Measurements from ENCODE around the gene MISP. TPM values are rescaled to one million over a fixed set of nuclear protein-coding genes. Genes with fewer than 3 reads are reported as not detected.

Gene MISP
- total and polyA plus RNA-seq, 2 of the 8 experiments (the other 6 are each of a cell fraction or from before 2014, with no cell fraction given): 0.43 to 0.45 TPM

- FAIRE-seq (no peak), DNase-seq (ENCODE audit: low read depth in 1 of 2, low spot score in 2 of 2) (no peak)
- Histone ChIP-seq H3K4me1 (replicated peaks in 1 of 4; ENCODE audit: control insufficient read depth in 3 of 4, insufficient read depth in 4 of 4, low read length in 3 of 4) (peaks cover 0 to 36% (median 17%) of the 10 kb centered on the region in 4 experiments; a peak in 6 of 7 replicates), H3K79me2 (ENCODE audit: control insufficient read depth in 1 of 2, insufficient read depth in 2 of 2, low read length in 2 of 2) (no peaks in the 10 kb centered on the region), H4K91ac (replicated peaks; ENCODE audit: insufficient read length, low read length) (no peak overlapping the region), H2BK20ac (ENCODE audit: low read length) (no peak overlapping the region), H3K79me1 (ENCODE audit: low read depth, low read length) (no peaks in the 10 kb centered on the region; the same call in 1 of the 2 replicates), H3K27me3 (replicated peaks in 1 of 4; ENCODE audit: control insufficient read depth in 3 of 4, extremely low read depth in 1 of 4, insufficient read depth in 3 of 4, low read length in 3 of 4) (no peaks in the 10 kb centered on the region), H3K27ac (ENCODE audit: low read depth, low read length) (no peak overlapping the region; the same call in 1 of the 2 replicates), H3K9ac (replicated peaks in 1 of 4; ENCODE audit: extremely low read depth in 1 of 4, low read depth in 3 of 4, low read length in 3 of 4) (no peak overlapping the region), H4K8ac (ENCODE audit: extremely low read depth, insufficient read depth, low read length) (no peak overlapping the region; the same call in 1 of the 2 replicates), H2BK5ac (ENCODE audit: low read depth, low read length) (peak overlapping the region; percentile 88; the same call in 1 of the 2 replicates), H3K23me2 (ENCODE audit: low read depth, low read length) (peaks cover 2% of the 10 kb centered on the region; the same call in 1 of the 2 replicates), H4K5ac (ENCODE audit: insufficient read length, low read depth, low read length) (no peak overlapping the region), H3K36me3 (ENCODE audit: control insufficient read depth in 2 of 4, insufficient read depth in 4 of 4, low read length in 3 of 4) (no peaks in the 10 kb centered on the region), H4K20me1 (replicated peaks in 1 of 2; ENCODE audit: control insufficient read depth in 1 of 2, insufficient read depth in 2 of 2, low read length in 2 of 2) (no peaks in the 10 kb centered on the region), H3K4ac (replicated peaks; ENCODE audit: insufficient read length, low read depth, low read length) (no peak overlapping the region), H2AFZ (ENCODE audit: low read length) (no peak overlapping the region), H2BK120ac (replicated peaks; ENCODE audit: low read depth, low read length) (no peak overlapping the region), H3K18ac (ENCODE audit: extremely low read depth, low read length) (peak overlapping the region; percentile 71; the same call in 1 of the 2 replicates), H3K14ac (ENCODE audit: insufficient read length) (no peak overlapping the region), H2BK12ac (ENCODE audit: low read depth, low read length) (peak overlapping the region; percentile 100; the same call in 1 of the 2 replicates), H3K4me2 (ENCODE audit: insufficient read depth in 1 of 2, low read depth in 2 of 2, low read length in 2 of 2) (no peak overlapping the region), H3K4me3 (ENCODE audit: extremely low read depth in 1 of 4, insufficient read depth in 2 of 4, low read depth in 3 of 4, low read length in 4 of 4) (no peak overlapping the region), H3K9me3 (ENCODE audit: insufficient read depth in 2 of 2, low read depth in 1 of 2, low read length in 1 of 2) (no peaks in the 10 kb centered on the region), H2BK15ac (ENCODE audit: low read length) (no peak overlapping the region), H3K23ac (ENCODE audit: insufficient read length) (no peak overlapping the region), H2AK5ac (ENCODE audit: low read depth, low read length) (0 out of 2 replicates have a peak overlapping the region, but pooled peaks have one; percentile 53), H3K56ac (replicated peaks; ENCODE audit: insufficient read length, low read depth, low read length) (no peak overlapping the region)
- TF ChIP-seq CHD2 (IDR thresholded peaks at IDR 0.05; ENCODE audit: low read length) (no peak), CBX8 (IDR thresholded peaks at IDR 0.05; ENCODE audit: borderline replicate concordance, low read depth, low read length) (no peak), ZNF274 (IDR thresholded peaks at IDR 0.05; ENCODE audit: borderline replicate concordance, extremely low read depth, low read length) (no peak), KDM1A (IDR thresholded peaks at IDR 0.05; ENCODE audit: borderline replicate concordance, low read length) (no peak), FOSL1 (IDR thresholded peaks at IDR 0.05; ENCODE audit: insufficient read depth, low read depth, low read length) (no peak), HDAC6 (IDR thresholded peaks at IDR 0.05; ENCODE audit: low read depth, low read length) (no peak)
- ChIA-PET POLR2A (ENCODE audit: partially characterized antibody) (interaction anchor here (0.6 to 6.7 kb wide), 7 partner anchors 9 to 1367 kb away, joined by 3 to 85 read pairs (median 4); partner anchors contain the start of gene PTBP1), CTCF (ENCODE audit: partially characterized antibody) (interaction anchor here (0.9 to 5.2 kb wide), 4 partner anchors 8 to 22 kb away, joined by 3 to 23 read pairs (median 6); no protein-coding TSS in a partner anchor)
- WGBS, 2 experiments (ENCODE audit: extremely low coverage in 1 of 2, insufficient coverage in 1 of 2, insufficient read length in 1 of 2, insufficient replicate concordance in 2 of 2, low coverage in 1 of 2, low lambda C conversion rate in 2 of 2, missing lambda C conversion rate in 1 of 2): 63% methylated on average over 3 of the region's 8 CpGs; no CpG with 5 or more reads in 1 of the 2 experiments
Measured at GRCh38 chr19:791567-792305, 40.8 kb downstream of the MISP start.
